HepG2 (cell line): ENCODE data around the gene MEA1. TPM values are rescaled to one million over a fixed set of nuclear protein-coding genes. Genes with fewer than 3 reads are reported as not detected.

Source experiments
- ARNTL ChIP-seq: sonication (generic); formaldehyde crosslinking; IDR thresholded peaks from 2 replicates; pipeline ENCODE4 v1.4.0; 2020; ENCODE audit warnings: mild to moderate bottlenecking, missing genetic modification reagents
- BRCA1 ChIP-seq: sonication (generic); formaldehyde crosslinking; IDR thresholded peaks from 2 replicates; pipeline ENCODE4 v1.4.0; 2020; ENCODE audit warnings: missing genetic modification reagents
- JARID2 ChIP-seq: sonication (generic); formaldehyde crosslinking; IDR thresholded peaks from 2 replicates; pipeline ENCODE4 v1.8.1; 2023; ENCODE audit warnings: missing genetic modification reagents, inconsistent platforms; ENCODE audit not compliant: insufficient replicate concordance
- SMARCE1 ChIP-seq: fragments of 450-650 bp; IDR thresholded peaks from 2 replicates; pipeline ENCODE4 v1.6.1; 2017; ENCODE audit warnings: borderline replicate concordance
- SNRNP70 ChIP-seq: fragments of 200-400 bp; formaldehyde crosslinking; IDR thresholded peaks from 2 replicates; pipeline ENCODE4 v1.6.1; 2017; ENCODE audit warnings: mild to moderate bottlenecking, low read depth, low read length, moderate library complexity
- SP4 ChIP-seq: sonication (generic); formaldehyde crosslinking; IDR thresholded peaks from 2 replicates; pipeline ENCODE4 v1.8.1; 2023; ENCODE audit warnings: mild to moderate bottlenecking, missing genetic modification reagents
- THAP11 ChIP-seq: IDR thresholded peaks from 2 replicates; pipeline ENCODE4 v1.6.1; 2016; ENCODE audit warnings: missing biosample characterization, missing genetic modification reagents
- ZFP36L1 ChIP-seq: sonication (generic); formaldehyde crosslinking; IDR thresholded peaks from 2 replicates; pipeline ENCODE4 v1.8.0; 2022; ENCODE audit warnings: mild to moderate bottlenecking, missing genetic modification reagents, moderate library complexity
- ZKSCAN8 ChIP-seq: IDR thresholded peaks from 2 replicates; pipeline ENCODE4 v1.6.1; 2016; ENCODE audit warnings: borderline replicate concordance, missing genetic modification reagents, missing compliant biosample characterization
- ZNF331 ChIP-seq: sonication (generic); formaldehyde crosslinking; IDR thresholded peaks from 2 replicates; pipeline ENCODE4 v1.4.0; 2020; ENCODE audit warnings: missing genetic modification reagents
- ZNF496 ChIP-seq: sonication (generic); formaldehyde crosslinking; IDR thresholded peaks from 2 replicates; pipeline ENCODE4 v1.8.1; 2023; ENCODE audit warnings: mild to moderate bottlenecking, moderate library complexity, missing genetic modification reagents; ENCODE audit not compliant: insufficient replicate concordance
- ZNF768 ChIP-seq: sonication (generic); formaldehyde crosslinking; IDR thresholded peaks from 2 replicates; pipeline ENCODE4 v1.4.0; 2020; ENCODE audit warnings: missing genetic modification reagents
- ZNF891 ChIP-seq: sonication (generic); formaldehyde crosslinking; IDR thresholded peaks from 2 replicates; pipeline ENCODE4 v1.5.0; 2020; ENCODE audit warnings: mild to moderate bottlenecking, missing genetic modification reagents
- ZZZ3 ChIP-seq: sonication (generic); formaldehyde crosslinking; IDR thresholded peaks from 2 replicates; pipeline ENCODE4 v1.4.0; 2020; ENCODE audit warnings: missing genetic modification reagents, mild to moderate bottlenecking, borderline replicate concordance
- polyA plus RNA-seq, 8 experiments: library from polyadenylated mRNA; depleted of rRNA in 3 of 8; stranded (reverse) in 7 of 8; unstranded in 1 of 8; fragments of >200 nt; fragmentation: Illumina TruSeq in 4 of 8; extraction: Trizol in 4 of 8; gene quantifications; 2 replicates each; pipeline versions ENCODE4 v1.2.1 to v1.2.3, GENCODE V29; 2011 to 2016; ENCODE audit warnings: low read depth in 4 of 8, missing spikeins in 1 of 8, mixed read lengths in 1 of 8; ENCODE audit not compliant: insufficient read depth in 1 of 8
- total RNA-seq, 5 experiments: library from RNA; depleted of rRNA; stranded (reverse); fragments of >200 nt; fragmentation: Illumina TruSeq; extraction: Trizol; gene quantifications; 2 replicates each; pipeline ENCODE4 v1.2.3, GENCODE V29; 2016; ENCODE audit warnings: low read depth in 1 of 5
- TF ChIP-seq, protein P1 (sequence below): sonication (generic); formaldehyde crosslinking; IDR thresholded peaks from 2 replicates; pipeline ENCODE4 v1.5.0; 2020; ENCODE audit warnings: mild to moderate bottlenecking, missing genetic modification reagents, borderline replicate concordance
- TF ChIP-seq, protein P2 (sequence below): sonication (generic); formaldehyde crosslinking; IDR thresholded peaks from 2 replicates; pipeline ENCODE4 v1.8.1; 2023; ENCODE audit warnings: missing genetic modification reagents, inconsistent platforms, borderline replicate concordance
- TF ChIP-seq, protein P3 (sequence below): sonication (generic); formaldehyde crosslinking; IDR thresholded peaks from 2 replicates; pipeline ENCODE4 v1.5.0; 2020; ENCODE audit warnings: missing genetic modification reagents
- TF ChIP-seq, protein P4 (sequence below): sonication (generic); formaldehyde crosslinking; IDR thresholded peaks from 2 replicates; pipeline ENCODE4 v1.9.0; 2021; ENCODE audit warnings: missing genetic modification reagents, mild to moderate bottlenecking, borderline replicate concordance

Gene MEA1
- total and polyA plus RNA-seq, 2 of the 13 experiments (the other 11 are each of a cell fraction or from before 2014, with no cell fraction given), result 75.6 to 86.2 TPM

DNA sequence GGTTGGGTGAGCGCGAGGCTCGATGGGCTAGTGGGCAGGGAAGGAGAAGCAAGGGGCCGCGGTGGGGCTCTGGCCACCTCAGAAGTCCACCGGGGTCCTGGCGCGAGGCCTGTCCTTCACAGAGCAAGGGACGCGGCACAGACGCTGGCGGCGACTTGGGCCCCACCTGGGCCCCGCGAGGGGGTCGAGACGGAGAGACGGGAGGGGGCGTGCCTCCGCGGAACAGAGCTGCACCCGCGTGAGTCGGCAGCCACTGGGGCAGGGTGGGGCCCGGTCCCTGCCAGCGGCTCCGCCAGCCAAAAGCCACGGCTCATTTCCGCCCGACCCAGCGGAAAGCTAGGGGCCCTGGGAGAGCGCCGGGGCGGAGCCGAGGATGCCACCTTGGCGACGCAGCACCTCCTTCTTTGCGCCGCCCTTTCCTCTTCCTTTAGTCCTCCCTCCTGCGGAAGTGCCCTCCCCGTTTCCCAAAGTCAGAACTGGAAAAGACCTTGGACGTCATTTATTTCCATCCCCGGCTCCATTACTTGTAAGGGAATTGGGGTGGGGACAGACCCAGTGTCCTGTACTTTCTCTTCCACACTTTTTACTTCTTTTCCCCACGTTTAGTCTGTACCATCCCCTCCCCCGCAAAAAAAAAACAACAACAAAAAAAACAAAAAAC lies 39.9 kb upstream of the MEA1 start, which contains the start of gene CUL7 (continued):
- TF ChIP-seq, protein P1, sequence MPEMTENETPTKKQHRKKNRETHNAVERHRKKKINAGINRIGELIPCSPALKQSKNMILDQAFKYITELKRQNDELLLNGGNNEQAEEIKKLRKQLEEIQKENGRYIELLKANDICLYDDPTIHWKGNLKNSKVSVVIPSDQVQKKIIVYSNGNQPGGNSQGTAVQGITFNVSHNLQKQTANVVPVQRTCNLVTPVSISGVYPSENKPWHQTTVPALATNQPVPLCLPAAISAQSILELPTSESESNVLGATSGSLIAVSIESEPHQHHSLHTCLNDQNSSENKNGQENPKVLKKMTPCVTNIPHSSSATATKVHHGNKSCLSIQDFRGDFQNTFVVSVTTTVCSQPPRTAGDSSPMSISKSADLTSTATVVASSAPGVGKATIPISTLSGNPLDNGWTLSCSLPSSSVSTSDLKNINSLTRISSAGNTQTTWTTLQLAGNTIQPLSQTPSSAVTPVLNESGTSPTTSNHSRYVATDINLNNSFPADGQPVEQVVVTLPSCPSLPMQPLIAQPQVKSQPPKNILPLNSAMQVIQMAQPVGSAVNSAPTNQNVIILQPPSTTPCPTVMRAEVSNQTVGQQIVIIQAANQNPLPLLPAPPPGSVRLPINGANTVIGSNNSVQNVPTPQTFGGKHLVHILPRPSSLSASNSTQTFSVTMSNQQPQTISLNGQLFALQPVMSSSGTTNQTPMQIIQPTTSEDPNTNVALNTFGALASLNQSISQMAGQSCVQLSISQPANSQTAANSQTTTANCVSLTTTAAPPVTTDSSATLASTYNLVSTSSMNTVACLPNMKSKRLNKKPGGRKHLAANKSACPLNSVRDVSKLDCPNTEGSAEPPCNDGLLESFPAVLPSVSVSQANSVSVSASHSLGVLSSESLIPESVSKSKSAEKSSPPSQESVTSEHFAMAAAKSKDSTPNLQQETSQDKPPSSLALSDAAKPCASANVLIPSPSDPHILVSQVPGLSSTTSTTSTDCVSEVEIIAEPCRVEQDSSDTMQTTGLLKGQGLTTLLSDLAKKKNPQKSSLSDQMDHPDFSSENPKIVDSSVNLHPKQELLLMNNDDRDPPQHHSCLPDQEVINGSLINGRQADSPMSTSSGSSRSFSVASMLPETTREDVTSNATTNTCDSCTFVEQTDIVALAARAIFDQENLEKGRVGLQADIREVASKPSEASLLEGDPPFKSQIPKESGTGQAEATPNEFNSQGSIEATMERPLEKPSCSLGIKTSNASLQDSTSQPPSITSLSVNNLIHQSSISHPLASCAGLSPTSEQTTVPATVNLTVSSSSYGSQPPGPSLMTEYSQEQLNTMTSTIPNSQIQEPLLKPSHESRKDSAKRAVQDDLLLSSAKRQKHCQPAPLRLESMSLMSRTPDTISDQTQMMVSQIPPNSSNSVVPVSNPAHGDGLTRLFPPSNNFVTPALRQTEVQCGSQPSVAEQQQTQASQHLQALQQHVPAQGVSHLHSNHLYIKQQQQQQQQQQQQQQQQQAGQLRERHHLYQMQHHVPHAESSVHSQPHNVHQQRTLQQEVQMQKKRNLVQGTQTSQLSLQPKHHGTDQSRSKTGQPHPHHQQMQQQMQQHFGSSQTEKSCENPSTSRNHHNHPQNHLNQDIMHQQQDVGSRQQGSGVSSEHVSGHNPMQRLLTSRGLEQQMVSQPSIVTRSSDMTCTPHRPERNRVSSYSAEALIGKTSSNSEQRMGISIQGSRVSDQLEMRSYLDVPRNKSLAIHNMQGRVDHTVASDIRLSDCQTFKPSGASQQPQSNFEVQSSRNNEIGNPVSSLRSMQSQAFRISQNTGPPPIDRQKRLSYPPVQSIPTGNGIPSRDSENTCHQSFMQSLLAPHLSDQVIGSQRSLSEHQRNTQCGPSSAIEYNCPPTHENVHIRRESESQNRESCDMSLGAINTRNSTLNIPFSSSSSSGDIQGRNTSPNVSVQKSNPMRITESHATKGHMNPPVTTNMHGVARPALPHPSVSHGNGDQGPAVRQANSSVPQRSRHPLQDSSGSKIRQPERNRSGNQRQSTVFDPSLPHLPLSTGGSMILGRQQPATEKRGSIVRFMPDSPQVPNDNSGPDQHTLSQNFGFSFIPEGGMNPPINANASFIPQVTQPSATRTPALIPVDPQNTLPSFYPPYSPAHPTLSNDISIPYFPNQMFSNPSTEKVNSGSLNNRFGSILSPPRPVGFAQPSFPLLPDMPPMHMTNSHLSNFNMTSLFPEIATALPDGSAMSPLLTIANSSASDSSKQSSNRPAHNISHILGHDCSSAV (CRISPR knock-in tag), result no peak
- TF ChIP-seq, protein P2, sequence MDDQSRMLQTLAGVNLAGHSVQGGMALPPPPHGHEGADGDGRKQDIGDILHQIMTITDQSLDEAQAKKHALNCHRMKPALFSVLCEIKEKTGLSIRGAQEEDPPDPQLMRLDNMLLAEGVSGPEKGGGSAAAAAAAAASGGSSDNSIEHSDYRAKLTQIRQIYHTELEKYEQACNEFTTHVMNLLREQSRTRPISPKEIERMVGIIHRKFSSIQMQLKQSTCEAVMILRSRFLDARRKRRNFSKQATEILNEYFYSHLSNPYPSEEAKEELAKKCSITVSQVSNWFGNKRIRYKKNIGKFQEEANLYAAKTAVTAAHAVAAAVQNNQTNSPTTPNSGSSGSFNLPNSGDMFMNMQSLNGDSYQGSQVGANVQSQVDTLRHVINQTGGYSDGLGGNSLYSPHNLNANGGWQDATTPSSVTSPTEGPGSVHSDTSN (CRISPR knock-in tag), result no peak
- TF ChIP-seq SP4 (CRISPR knock-in tag), result peak; percentile 86
- no peak for TF ChIP-seq SMARCE1
- TF ChIP-seq JARID2 (CRISPR knock-in tag), result peak; percentile 99
- TF ChIP-seq, protein P3, sequence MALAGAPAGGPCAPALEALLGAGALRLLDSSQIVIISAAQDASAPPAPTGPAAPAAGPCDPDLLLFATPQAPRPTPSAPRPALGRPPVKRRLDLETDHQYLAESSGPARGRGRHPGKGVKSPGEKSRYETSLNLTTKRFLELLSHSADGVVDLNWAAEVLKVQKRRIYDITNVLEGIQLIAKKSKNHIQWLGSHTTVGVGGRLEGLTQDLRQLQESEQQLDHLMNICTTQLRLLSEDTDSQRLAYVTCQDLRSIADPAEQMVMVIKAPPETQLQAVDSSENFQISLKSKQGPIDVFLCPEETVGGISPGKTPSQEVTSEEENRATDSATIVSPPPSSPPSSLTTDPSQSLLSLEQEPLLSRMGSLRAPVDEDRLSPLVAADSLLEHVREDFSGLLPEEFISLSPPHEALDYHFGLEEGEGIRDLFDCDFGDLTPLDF (CRISPR knock-in tag), result no peak
- TF ChIP-seq ZNF768 (CRISPR knock-in tag), result peak; percentile 85
- peak; percentile 79; the same call in 1 of the 2 replicates for TF ChIP-seq ZFP36L1 (CRISPR knock-in tag)
- peak; percentile 94 for TF ChIP-seq THAP11
- TF ChIP-seq ZZZ3 (CRISPR knock-in tag), result peak; percentile 88
- peak; percentile 85 for TF ChIP-seq ARNTL (CRISPR knock-in tag)
- peak; percentile 97 for TF ChIP-seq ZNF331 (CRISPR knock-in tag)
- no peak for TF ChIP-seq ZNF496
- TF ChIP-seq, protein P4, sequence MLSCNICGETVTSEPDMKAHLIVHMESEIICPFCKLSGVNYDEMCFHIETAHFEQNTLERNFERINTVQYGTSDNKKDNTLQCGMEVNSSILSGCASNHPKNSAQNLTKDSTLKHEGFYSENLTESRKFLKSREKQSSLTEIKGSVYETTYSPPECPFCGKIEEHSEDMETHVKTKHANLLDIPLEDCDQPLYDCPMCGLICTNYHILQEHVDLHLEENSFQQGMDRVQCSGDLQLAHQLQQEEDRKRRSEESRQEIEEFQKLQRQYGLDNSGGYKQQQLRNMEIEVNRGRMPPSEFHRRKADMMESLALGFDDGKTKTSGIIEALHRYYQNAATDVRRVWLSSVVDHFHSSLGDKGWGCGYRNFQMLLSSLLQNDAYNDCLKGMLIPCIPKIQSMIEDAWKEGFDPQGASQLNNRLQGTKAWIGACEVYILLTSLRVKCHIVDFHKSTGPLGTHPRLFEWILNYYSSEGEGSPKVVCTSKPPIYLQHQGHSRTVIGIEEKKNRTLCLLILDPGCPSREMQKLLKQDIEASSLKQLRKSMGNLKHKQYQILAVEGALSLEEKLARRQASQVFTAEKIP (CRISPR knock-in tag), result no peak
- TF ChIP-seq SNRNP70, result no peak
- TF ChIP-seq ZNF891 (CRISPR knock-in tag), result peak; percentile 95
- TF ChIP-seq ZKSCAN8 (CRISPR knock-in tag), result peak; percentile 76
- 0 out of 2 replicates have a peak, but pooled peaks have one; percentile 21 for TF ChIP-seq BRCA1
